Stimulated activated CD4-positive, alpha-beta T cell treated with anti-CD3 and anti-CD28 coated beads, Interleukin-4, amount 100 ng/mL, for 4 hours (primary cell): ENCODE measurements around the gene ANKLE1.
"Not testable (repeated sequence)": the region's sequence is repeated elsewhere in the genome, so short reads cannot be mapped to it uniquely, and the experiment has no call there.

Experiments used
- DNase-seq, 2 experiments: peaks; one replicate each; pipeline ENCODE4 v3.0.0-alpha.2; 2020

ANKLE1 gene

GRCh38 chr19:17285415-17286135 lies 3.9 kb downstream of the ANKLE1 start:
- DNase-seq: no peak

DNA sequence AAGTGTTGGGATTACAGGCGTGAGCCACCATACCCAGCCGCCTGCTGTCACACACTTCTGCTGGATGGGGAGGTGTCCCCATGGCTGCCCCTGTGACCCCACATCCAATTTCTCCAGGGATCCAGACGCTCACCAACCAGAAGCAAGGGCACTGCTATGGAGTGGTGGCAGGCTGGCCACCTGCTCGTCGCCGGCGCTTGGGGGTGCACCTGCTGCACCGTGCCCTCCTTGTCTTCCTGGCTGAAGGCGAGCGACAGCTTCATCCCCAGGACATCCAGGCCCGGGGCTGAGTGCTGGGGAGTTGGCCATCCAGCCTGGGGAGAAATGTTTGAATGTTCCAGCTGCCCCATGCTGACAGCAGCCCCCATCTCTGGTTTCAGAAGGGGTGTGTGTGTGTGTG lies 4.6 kb downstream of the ANKLE1 start:
- DNase-seq: no peak

GRCh38 chr19:17286752-17287151 lies 5.1 kb downstream of the ANKLE1 start:
- DNase-seq: no peak

GRCh38 chr19:17289489-17289888 lies 7.8 kb downstream of the ANKLE1 start:
- peak in 1 of 2 experiments; percentile 44 for DNase-seq

- peak; percentile 75 to 82 for DNase-seq
Measured at GRCh38 chr19:17292301-17293074, 10.8 kb downstream of the ANKLE1 start.

- no peak for DNase-seq
Measured at GRCh38 chr19:17293605-17294004, 11.9 kb downstream of the ANKLE1 start.

GRCh38 chr19:17294051-17294891 lies 12.6 kb downstream of the ANKLE1 start:
- peak; percentile 21 to 44 for DNase-seq

DNA sequence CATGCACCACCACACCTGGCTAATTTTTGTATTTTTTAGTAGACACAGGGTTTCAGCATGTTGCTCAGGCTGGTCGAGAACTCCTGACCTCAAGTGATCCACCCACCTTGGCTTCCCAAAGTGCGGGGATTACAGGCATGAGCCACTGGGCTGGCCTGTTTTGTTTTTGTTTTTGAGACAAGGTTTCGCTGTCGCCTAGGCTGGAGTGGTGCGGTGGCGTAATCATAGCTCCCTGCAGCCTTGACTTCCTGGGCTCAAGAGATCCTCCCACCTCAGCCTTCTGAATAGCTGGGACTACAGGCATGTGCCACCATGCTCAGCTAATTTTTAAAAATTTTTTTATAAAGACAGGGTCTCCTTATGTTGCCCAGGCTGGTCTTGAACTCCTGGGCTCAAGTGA lies 13.8 kb downstream of the ANKLE1 start:
- not testable (repeated sequence) for DNase-seq

- DNase-seq: no peak
Measured at GRCh38 chr19:17296273-17296672, 14.6 kb downstream of the ANKLE1 start.

GRCh38 chr19:17296976-17297375 lies 15.3 kb downstream of the ANKLE1 start:
- DNase-seq: no peak

GRCh38 chr19:17300992-17301619 lies 19.4 kb downstream of the ANKLE1 start:
- DNase-seq: no peak

DNA sequence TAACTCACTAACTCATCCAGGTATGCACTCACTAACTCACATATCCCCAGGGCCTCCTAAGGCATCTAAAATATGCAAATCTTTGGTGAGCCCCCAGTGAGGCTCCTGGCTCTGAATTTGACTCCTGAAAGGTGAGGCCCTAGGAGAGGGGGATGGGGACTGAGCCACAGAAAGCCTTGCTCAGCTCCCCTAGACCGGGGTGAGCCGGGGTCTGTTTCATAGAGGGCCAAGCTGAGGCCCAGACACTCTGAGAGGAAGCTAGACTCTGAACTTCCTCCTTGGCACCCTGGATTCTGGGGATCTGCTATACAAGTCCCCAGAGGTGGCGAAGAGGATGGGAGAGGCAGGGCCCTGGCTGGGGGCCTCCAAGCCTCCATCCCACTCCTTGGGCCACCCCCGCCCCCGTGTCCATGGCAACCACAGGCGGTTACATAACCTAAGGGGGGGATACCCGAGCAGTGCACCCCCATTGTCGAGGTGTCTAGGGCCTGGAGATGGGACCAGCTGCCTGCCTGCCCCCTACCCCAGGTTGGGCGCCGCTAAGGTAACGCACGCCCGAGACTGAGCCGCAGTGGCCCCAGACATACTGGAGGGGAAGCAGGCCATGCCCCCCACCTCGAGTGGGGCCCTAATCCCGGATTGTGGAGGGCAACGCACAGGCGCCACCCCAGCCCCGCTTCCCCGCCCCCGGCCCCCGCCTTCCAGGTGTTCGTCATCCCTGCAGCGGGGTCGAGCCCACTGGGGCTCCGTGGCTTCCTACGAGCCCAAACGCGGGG lies 20.9 kb downstream of the ANKLE1 start:
- peak in 1 of 2 experiments; percentile 34 for DNase-seq

GRCh38 chr19:17303167-17303939 lies 21.7 kb downstream of the ANKLE1 start, which contains the start of gene ABHD8:
ABHD8 (minus strand) TSS chr19:17303425; CDS start chr19:17301616, 1,809 bp downstream.
- peak; percentile 89 to 91 for DNase-seq

DNA sequence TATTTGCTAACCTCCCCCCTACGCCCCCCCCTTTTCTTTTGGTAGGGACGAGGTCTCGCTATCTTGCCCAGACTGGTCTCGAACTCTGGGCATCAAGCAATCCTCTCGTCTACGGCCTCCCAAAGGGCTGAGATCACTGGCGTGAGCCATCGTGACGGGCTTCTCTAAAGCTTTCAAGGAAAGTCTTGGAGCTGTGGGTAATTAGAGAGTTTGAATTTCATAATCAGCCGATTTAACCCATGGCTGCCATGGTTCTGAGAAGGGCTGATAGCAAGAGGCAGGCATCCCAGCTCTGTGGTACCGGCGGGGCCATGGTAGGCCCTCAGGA lies 22.2 kb downstream of the ANKLE1 start:
- DNase-seq: no peak

- no peak for DNase-seq
Measured at GRCh38 chr19:17304386-17305215, 22.9 kb downstream of the ANKLE1 start.

DNA sequence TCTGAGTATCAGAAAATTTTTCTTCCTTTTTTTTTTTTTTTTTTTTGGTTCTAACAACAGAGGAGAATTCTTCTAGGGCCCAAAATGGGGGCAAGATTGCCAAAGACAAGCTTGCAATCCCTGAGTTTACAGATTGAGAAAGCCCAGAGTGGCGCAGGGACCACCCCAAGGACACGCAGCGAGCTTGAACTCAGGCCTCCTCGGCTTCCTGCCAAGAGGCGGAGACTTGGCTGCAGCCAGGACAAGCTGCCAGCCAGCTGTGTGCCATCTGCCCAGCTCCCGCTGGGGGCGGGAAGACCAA lies 23.5 kb downstream of the ANKLE1 start:
- no peak for DNase-seq

DNA sequence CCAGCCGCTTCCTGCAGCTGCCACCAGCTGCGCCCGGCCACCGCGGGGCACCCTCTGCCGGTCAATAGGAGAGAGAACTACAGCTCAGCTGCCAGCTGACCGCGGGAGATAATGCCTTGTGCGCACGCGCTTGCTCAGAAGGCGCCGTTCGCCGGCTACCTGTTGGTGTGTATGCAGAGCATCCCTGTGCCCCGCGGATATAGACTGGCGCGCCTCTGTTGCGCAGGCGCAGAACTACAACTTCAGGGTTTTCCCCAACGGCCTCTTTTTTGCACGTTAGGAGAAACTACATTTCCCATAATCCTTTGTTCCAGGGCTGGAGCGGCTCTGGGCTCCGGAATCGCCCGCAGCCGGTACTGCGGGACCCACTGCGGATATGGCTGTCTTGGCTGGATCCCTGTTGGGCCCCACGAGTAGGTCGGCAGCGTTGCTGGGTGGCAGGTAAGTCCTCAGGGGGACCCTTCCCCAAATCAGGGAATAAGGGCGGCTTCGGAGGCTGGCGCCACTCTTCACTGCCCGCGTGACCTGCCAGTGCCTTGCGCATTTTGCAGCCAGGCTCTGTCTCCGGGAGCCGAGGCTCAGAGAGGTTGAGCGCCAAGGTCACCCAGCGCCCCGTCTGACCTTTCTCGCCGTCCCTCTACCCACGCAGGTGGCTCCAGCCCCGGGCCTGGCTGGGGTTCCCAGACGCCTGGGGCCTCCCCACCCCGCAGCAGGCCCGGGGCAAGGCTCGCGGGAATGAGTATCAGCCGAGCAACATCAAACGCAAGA lies 24.0 kb downstream of the ANKLE1 start, which contains the start of gene MRPL34:
Gene MRPL34 (plus strand): TSS at position 356 of the 768 bp plus-strand sequence. CDS start 21 bp downstream, at position 377.
- peak; percentile 89 to 95 for DNase-seq

GRCh38 chr19:17306285-17306714 lies 24.6 kb downstream of the ANKLE1 start:
- no peak for DNase-seq

DNA sequence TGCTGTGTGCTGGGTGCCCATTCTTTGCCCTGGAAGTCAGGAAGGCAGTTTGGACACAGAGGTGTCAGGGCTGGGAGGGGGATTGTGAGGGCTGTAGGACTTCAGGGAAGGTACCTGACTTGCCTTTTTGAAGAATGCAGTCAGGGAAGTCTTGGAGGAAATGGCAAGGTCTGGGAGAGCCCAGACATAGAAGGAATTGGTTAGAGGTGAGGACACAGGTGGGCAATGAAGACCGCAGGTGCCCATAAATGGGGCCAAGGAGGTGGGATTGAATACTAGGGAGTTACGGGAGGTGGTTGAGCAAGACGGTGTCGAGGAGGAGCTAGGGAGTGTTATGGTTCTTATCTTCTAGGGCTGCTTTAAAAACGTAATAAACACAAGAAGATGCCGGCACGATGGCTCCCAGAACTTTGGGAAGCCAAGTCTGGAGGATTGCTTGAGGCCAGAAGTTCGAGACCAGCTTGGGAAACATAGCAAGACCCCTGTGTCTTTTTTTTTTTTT lies 26.2 kb downstream of the ANKLE1 start:
- no peak for DNase-seq
